Spleen (tissue), 7 donors: ENCODE data around the gene RHOBTB3.

Source experiments
- POLR2A ChIP-seq, 3 donors: fragments of 450-650 bp; IDR thresholded peaks; one replicate each; pipeline ENCODE4 v1.5.1; 2017; ENCODE audit warnings: antibody characterized with exemption in 3 of 3, mild to moderate bottlenecking in 1 of 3
- POLR2AphosphoS5 ChIP-seq, 3 donors: sonication (generic); formaldehyde crosslinking; IDR thresholded peaks; one replicate each; pipeline ENCODE4 v1.5.1; 2017; ENCODE audit warnings: antibody characterized with exemption in 3 of 3
- TF ChIP-seq, protein P1 (sequence below), 11 experiments: fragments of 200-600 bp in 7 of 11; fragments of 450-650 bp in 4 of 11; sonication (generic) in 4 of 11; IDR thresholded peaks in 8 of 11; conservative IDR thresholded peaks in 3 of 11; 1 replicate in 7 of 11; 2 replicates in 4 of 11; pipeline versions ENCODE4 v1.4.0 to v1.8.0; 2016 to 2021; ENCODE audit warnings: antibody characterized with exemption in 11 of 11, inconsistent platforms in 4 of 11, mild to moderate bottlenecking in 1 of 11
- donor health status: DM: no; HTN: no; CAD: no; lungs with moderate emphysema.
- donor health status: DM: no; HTN: no; CAD: no.
- donor health status: DM: no; HTN: no; CAD: no.

DNA sequence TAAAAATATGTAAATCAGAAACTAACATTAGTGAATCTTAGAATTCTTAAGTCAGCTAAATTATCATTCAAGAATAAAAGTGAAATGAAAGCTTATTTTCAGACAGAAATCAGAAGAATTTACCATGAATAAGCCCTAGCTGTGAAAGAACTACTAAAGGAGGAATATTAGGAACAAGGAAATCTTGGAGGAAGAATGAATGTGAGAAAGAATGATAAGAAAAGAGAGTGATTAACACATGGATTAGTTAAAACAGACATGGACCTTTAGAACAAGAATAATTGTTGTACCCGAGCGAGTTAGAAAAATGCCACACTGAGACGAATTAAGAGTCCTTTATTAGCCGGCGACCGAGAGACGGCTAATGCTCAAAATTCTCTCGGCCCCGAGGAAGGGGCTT lies 24.1 kb upstream of the RHOBTB3 start:
- TF ChIP-seq, protein P1, sequence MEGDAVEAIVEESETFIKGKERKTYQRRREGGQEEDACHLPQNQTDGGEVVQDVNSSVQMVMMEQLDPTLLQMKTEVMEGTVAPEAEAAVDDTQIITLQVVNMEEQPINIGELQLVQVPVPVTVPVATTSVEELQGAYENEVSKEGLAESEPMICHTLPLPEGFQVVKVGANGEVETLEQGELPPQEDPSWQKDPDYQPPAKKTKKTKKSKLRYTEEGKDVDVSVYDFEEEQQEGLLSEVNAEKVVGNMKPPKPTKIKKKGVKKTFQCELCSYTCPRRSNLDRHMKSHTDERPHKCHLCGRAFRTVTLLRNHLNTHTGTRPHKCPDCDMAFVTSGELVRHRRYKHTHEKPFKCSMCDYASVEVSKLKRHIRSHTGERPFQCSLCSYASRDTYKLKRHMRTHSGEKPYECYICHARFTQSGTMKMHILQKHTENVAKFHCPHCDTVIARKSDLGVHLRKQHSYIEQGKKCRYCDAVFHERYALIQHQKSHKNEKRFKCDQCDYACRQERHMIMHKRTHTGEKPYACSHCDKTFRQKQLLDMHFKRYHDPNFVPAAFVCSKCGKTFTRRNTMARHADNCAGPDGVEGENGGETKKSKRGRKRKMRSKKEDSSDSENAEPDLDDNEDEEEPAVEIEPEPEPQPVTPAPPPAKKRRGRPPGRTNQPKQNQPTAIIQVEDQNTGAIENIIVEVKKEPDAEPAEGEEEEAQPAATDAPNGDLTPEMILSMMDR (IDR thresholded peaks at IDR 0.05 in 8 of 11, conservative IDR thresholded peaks at IDR 0.05 in 3 of 11), result no peak
- TF ChIP-seq POLR2AphosphoS5 (IDR thresholded peaks at IDR 0.05) (no peak), POLR2A (IDR thresholded peaks at IDR 0.05) (no peak)
